NCI-H774 (cell line): ENCODE measurements around the gene ASMTL.
"Not testable (repeated sequence)": the region's sequence is repeated elsewhere in the genome, so short reads cannot be mapped to it uniquely, and the experiment has no call there.

Source experiments
- DNase-seq: peaks from one replicate; lab custom pipeline; 2025; lab: John Stamatoyannopoulos, UW

Gene ASMTL

GRCh38 chrX:1453951-1454785 is 1.5 kb upstream of the ASMTL start:
- DNase-seq, result no peak

- DNase-seq, result no peak
These were observed 680 bp upstream of the ASMTL start for GRCh38 chrX:1453395-1453783.

DNA sequence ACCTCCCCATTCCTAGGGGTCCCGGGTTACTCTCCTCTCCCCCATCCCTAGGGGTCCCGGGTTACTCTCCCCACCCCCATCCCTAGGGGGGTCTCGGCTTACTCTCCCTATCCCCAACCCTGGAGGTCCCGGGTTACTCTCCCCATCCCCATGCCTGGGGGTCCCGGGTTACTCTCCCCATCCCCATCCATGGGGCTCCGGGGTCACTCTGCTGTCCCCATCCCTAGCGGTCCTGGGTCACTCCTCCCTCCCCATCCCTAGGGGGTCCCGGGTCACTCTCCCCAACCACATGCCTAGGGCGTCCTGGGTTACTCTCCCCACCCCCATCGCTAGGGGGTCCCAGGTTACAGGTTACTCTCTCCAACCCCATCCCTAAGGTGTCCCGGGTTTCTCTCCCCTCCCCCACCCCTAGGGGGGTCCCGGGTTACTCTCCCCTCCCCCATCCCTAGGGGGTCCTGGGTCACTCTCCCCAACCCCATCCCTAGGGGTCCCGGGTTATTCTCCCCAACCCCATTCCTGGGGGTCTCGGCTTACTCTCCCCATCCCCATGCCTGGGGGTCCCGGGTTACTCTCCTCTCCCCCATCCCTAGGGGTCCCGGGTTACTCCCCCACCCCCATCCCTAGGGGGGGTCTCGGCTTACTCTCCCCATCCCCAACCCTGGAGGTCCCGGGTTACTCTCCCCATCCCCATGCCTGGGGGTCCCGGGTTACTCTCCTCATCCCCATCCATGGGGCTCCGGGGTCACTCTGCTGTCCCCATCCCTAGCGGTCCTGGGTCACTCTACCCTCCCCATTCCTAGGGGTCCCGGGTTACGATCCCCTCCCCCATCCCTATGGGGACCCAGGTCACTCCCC is 821 bp downstream of the ASMTL start:
- DNase-seq, result no peak

DNA sequence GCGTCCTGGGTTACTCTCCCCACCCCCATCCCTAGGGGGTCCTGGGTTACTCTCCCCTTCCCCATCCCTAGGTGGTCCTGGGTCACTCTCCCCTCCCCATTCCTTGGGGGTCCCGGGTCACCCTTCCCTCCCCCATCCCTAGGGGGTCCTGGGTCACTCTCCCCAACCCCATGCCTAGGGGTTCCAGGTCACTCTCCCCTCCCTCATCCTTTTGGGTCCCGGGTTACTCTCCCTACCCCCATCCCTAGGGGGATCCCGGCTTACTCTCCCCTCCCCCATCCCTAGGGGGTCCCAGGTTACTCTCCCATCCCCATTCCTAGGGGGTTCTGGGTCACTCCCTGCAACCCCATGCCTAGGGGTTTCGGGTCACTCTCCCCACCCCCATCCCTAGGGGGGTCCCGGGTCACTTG is 1.5 kb downstream of the ASMTL start:
- DNase-seq, result no peak

DNA sequence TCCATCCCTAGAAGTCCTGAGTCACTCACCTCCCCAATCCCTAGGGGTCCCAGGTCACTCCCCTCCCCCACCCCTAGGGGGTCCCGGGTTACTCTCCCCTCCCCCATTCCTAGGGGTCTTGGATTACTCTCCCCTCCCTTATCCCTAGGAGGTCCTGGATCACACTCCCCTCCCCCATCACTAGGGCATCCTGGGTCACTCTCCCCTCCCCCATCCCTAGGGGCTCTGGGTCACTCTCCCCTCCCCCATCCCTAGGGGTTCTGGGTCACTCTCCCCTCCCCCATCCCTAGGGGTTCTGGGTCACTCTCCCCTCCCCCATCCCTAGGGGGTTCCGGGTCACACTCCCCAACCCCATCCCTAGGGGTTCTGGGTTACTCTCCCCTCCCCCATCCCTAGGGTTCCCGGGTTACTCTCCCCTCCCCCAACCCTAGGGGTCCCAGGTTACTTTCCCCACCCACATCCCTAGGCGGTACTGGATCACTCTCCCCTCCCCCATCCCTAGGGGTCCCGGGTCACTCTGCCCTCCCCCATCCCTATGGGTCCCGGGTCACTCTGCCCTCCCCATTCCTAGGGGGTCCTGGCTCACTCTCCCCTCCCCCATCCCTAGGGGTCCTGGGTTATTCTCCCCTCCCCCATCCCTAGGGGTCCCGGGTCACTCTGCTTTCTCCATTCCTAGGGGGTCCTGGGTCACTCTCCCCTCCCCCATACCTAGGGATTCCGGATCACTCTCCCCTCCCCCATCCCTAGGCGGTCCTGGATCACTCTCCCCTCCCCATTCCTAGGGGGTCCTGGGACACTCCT is 2.1 kb downstream of the ASMTL start:
- no peak for DNase-seq

DNA sequence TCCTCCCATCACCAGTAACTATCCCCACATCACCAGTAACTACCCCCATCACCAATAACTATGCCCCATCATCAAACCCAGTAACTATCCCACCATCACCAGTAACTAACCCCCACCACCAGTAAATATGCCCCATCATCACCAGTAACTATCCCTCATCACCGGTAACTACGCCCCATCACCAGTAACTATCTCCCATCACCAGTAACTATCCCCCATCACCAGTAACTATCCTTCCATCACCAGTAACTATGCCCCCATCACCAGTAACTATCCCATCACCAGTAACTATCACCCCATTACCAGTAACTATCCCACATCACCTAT is 2.9 kb downstream of the ASMTL start:
- no peak for DNase-seq

GRCh38 chrX:1449036-1449822 is 3.5 kb downstream of the ASMTL start:
- DNase-seq, result no peak

DNA sequence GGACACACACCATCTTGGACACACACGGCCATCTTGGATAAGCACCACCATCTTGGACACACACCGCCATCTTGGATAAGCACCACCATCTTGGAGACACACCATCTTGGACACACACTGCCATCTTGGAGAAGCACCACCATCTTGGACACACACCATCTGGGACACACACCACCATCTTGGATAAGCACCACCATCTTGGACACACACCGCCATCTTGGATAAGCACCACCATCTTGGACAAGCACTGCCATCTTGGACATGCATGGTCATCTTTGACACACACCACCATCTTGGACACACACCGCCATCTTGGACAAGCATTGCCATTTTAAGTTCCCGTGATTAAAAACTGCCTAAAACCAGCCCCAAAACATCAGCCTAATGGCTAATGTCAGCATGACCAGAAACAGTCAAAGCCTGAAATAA is 4.1 kb downstream of the ASMTL start:
- not testable (repeated sequence) for DNase-seq

GRCh38 chrX:1447969-1448572 is 4.6 kb downstream of the ASMTL start:
- DNase-seq, result not testable (repeated sequence)

- DNase-seq, result not testable (repeated sequence)
These were observed 5.4 kb downstream of the ASMTL start for GRCh38 chrX:1446984-1447968.

- no peak for DNase-seq
These were observed 7.9 kb downstream of the ASMTL start for GRCh38 chrX:1444561-1445500.

- no peak for DNase-seq
These were observed 9.1 kb downstream of the ASMTL start for GRCh38 chrX:1443496-1444075.

DNA sequence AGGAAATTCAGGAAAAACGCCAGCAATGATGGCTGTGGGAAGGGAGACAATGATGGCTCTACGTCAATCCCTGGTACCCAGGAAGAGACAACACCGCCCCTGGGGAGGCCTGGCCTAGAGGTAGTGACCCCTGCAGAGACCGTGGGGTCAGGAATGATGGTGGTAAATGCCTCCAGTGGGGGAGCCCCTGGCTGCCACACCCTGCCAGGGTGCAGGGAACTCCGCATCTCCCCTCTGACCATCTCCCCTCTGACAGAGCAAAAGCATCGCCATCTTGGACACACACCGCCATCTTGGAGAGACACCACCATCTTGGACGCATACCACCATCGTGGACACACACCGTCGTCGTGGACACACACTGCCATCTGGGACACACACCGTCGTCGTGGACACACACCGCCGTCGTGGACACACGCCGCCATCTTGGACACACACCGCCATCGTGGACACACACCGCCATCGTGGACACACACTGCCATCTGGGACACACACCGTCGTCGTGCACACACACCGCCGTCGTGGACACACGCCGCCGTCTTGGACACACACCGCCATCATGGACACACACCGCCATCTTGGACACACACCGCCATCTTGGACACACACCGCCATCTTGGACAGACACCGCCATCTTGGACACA is 9.9 kb downstream of the ASMTL start:
- no peak for DNase-seq

GRCh38 chrX:1442016-1442665 is 10.6 kb downstream of the ASMTL start:
- no peak for DNase-seq

GRCh38 chrX:1440506-1440905 is 12.2 kb downstream of the ASMTL start:
- DNase-seq, result no peak

DNA sequence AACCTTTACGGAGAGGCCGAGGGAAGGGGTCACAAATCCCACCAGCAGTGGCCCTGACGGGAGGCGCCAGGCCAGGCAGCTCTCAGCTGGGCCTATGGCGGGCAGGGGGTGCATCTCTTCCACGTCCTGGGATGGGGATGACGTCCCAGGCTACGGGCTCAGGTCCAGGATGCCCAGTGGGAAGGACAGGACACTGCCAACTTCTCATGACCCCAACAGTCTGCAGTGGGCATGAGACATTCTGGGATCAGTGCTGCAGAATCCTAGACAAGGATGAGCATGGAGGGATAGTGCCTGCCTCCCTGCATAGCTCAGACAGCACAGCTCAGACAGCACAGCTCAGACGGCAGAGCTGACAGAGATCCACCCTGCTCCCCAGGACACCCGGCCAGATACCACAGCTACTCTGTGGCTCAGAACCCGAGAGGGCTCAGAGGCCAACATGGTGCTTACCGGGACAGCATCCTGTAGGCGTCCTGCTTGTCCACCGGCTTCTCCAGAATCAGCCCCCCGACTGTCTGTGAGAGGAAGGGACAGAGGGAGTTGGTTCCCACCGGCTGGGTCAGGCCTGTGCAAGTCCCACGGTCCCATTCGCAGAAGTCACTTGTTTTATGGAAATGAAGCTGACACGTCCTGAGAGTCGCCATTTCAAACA is 17.3 kb downstream of the ASMTL start:
- no peak for DNase-seq

GRCh38 chrX:1434871-1435240 is 17.9 kb downstream of the ASMTL start:
- no peak for DNase-seq
